ENCODE results near the gene WDR12.
"Not testable (repeated sequence)": the region's sequence is repeated elsewhere in the genome, so short reads cannot be mapped to it uniquely, and the experiment has no call there.

Gene WDR12

DNA sequence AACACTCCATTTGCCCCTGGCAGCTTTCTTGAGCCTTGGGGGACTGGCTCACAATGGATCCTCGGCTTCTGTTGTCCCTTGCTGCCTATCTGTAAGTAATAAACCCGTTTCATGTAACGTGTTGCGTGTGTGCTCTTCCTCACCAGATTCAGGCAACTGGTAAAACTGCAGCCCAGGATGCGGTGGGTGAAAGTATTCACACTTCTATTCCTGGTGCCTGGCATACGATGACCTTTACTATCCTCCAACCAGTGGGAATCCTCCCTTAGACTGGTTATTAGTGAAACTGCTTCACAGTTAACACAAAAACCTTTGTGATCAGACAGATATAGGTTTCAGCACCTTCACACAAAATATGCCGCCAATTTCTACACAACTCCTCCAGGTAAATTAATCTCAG is 26.3 kb downstream of the WDR12 start:
- DNase-seq (ENCODE audit: low read depth in 2 of 2), result no peak

DNA sequence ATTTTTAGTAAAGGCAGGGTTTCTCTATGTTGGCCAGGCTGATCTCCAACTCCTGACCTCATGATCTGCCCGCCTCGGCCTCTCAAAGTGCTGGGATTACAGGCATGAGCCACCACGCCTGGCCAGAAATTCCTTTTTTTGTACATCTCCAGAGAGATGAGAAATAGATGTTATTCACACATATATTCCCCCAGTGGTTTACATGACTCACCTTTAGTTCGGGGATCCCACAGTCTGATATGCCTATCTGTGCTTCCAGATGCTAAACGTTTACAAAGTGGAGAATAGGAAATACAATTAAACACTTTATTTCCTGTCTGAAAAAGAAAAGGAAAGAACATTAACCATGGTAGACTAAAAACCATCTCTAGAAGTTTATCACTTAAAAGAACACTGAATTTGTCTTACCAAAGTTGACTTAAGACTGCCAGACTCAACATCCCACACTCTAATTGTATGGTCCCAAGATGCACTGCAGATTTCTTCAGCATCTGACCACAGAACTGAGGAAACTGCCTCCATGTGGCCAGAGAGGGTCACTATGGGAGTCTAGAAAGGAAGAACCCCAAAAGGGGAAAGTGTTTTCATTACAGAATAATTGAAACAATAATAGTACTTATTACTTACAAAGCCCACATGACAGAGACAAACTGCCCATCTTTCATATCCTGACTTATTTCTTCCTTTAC is 27.3 kb downstream of the WDR12 start:
- DNase-seq (ENCODE audit: low read depth in 2 of 2), result no peak

DNA sequence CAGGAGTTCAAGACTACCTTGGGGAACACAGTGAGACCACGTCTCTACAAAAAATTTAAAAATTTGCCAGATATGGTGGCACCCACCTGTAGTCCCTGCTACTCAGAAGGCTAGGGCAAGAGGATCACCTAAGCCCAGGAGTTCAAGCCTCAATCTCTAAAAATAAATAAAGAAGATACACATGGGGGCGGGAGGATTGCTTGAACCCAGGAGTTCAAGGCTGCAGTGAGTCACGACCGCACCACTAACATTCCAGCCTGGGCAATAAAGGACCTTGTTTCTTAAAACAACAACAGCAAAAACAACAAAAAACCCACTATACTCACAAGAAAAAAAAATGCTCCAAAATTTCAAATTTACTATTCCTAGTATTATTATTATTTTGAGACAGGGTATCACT is 29.9 kb downstream of the WDR12 start:
- no peak for DNase-seq (ENCODE audit: low read depth in 2 of 2)

DNA sequence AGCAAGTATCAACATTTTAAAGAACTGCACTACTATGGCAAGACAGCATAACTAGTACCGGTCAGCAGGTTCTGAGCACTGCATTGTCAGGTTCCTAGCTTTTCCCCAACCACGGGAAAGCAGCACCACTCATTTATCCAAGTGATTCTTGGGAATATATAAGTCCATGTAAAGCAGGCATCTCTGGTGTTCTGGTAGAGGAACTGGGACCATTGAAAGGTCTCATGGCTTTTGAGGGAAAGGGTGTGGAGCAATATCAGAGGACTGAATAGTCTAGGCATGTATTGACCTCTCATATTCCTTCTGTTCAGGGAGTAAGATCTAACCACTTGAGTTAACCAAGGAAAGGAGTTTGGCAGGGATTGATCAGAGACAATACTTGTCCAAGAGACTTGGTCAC is 33.8 kb downstream of the WDR12 start:
- DNase-seq (ENCODE audit: low read depth in 2 of 2), result no peak

DNA sequence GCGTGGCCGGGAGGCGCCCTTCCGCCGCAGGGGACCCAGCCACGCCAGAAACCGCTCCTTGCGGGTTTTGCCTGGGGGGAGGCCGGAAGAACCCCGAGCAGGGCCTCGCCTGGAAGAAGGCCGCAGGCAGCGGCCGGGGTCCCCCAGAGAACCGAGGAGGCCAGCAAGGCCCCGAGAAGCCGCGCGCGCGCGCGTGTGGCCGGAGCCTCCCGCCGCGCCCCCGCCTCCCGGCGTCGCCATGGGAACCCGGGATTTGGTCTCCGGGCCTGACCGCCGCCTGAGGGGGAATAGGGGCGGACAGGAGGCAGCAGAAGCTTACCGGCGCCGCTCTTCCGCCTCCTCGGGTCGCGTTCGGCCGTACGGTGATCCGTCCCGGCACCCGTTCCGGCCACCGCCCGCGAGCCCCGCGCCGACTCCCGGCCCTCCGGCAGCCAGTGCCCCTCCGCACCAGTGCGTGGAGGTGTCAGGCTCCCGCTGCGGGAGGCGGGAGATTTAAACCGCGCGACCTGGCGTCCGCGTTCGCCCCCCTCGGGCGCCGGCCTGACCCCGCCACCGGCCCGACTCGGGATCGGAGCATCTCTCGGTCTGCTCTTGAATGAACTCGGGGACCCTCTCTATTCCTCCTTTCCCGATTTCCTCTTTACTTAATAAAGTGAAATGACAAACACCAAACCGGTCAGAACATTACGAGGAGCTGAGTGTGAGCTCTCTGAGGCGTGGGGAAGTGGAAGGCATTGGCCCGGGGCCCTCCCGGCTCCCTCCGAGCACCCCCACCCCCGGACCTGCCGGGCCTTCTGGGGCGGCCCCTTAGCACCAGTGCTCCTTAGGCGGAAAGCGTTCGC is 40.0 kb downstream of the WDR12 start, which contains the start of gene ICA1L:
Gene ICA1L (minus strand): TSS at position 467 of the 842 bp plus-strand sequence. CDS start 42,757 bp downstream, outside the sequence.
- peak; percentile 40 to 44 for DNase-seq (ENCODE audit: low read depth in 2 of 2)

DNA sequence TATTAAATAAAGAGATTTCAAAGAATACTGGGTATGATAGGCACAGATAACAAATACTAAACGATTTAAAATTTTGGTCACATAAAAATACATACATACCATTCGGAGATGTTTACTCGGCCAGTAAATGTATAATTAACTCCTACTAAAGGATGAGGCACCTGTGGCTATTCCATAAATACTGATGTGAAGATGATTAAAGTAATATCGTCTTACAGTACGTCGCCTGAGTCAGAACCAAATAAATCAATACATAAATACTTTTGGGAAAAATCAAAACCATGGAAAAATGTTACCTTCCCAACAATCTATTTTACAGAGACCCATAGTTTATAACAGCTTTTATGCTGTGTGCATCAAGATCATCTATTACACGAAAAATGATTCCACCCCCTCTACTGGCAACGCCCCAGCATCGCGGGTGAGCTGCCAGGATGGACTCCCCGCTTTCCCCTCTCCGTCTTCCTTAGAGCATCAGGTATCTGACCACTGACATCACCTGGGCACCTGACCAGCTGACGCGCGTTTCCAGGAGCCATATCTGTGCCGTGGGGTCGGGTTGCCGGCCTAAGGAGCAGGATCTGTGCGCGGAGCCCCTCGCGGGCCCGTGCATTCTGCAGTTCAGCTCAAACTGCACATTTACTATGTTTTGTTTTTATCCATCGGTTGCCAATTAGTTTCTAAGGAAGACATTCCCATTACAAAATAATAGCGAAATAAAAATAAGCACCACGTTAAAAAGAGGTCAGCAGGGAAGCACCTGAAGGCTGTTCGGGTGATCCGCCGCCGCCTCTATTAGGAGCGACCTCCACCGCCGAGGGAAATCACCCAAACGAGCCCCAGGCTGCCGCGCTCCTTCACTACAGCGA is 40.8 kb downstream of the WDR12 start:
- peak; percentile 36 to 42 for DNase-seq (ENCODE audit: low read depth in 2 of 2)

DNA sequence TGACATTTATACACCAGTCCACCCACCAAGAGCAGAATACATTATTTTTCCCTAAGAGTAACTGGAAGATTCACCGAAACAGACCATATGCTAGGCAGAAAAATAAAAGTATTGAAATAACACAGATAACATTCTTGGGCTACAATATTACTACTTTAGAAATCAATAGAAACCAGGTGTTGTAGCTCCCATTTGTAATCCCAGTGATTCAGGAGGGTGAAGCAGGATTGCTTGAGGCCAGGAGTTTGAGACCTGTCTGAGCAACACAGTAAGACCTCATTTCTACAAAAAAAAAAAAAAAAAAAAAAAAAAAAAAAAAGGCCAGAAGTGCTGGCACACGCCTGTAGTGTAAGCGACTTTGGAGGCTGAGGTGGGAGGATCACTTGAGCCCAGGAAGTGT is 49.5 kb downstream of the WDR12 start:
- DNase-seq (ENCODE audit: low read depth in 2 of 2), result no peak

DNA sequence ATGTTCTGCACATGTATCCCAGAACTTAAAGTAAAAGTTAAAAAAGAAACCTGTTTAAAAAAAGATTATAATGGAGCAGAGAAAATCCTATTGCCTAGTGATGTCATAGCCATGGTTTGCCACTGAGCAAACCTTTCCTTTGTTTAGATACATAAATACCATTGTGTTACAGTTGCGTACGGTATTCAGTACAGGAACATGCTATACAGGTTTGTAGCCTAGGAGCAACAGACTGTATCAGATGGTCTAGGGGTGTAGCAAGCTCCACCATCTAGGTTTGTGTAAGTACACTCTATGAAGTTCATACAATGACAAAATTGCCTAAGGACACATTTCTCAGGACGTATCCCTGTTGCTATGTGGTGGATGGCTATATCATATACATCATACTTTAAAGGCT is 52.9 kb downstream of the WDR12 start:
- DNase-seq (ENCODE audit: low read depth in 2 of 2), result no peak

DNA sequence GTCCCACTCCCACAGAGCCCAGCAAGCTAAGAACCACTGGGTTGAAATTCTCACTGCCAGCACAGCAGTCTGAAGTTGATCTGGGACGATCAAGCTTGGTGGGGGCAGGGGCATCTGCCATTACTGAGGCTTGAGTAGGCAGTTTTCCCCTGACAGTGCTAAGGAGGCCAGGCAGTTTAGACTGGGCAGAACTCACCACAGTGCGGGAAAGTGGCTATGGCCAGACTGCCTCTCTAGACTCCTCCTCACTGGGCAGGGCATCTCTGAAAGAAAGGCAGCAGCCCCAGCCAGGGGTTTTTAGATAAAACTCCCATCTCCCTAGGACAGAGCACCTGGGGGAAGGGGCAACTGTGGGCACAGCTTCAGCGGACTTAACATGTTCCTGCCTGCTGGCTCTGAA is 62.1 kb downstream of the WDR12 start:
- DNase-seq (ENCODE audit: low read depth in 2 of 2), result not testable (repeated sequence)

DNA sequence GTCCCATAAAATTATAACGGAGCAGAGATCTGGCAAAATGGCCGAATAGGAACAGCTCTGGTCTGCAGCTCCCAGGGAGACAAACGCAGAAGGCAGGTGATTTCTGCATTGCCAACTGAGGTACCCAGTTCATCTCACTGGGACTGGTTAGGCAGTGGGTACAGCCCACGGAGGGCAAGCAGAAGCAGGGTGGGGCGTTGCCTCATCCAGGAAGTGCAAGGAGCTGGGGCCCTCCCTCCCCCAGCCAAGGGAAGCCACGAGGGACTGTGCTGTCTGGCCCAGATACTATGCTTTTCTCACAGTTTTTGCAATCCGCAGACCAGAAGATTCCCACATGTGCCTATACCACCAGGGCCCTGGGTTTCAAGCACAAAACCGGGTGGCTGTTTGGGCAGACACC is 62.7 kb downstream of the WDR12 start:
- no peak for DNase-seq (ENCODE audit: low read depth in 2 of 2)

DNA sequence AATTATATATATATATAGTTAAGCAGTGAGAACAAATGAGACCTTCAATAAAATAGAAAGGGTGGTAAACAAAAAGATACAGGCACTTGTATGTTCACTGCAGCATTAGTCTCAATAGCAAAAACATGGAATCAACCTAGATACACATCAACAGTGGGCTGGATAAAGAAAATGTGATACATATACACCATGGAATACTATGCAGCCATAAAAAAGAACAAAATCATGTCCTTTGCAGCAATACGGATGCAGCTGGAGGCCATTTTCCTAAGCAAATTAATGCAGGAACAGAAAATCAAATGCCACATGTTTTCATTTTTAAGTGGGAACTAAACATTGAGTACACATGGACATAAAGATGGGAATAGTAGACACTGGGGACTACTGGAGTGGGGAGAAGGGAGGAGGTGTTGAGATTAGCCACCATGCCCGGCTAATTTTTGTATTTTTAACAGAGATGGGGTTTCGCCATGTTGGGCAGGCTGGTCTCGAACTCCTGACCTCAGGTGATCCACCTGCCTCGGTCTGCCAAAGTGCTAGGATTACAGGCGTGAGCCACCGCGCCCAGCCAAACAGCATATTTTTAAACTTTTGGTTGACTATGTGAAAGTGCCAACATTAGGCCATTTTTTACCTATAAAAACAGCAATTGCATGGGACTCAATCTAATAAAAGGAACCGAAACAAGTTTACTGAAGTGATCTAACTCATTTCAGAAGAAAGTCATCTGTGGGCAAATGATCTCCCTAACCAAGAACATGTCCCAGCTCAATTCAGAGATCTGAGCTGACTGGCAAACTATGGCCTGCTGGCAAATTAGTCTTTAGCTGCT is 63.6 kb downstream of the WDR12 start:
- DNase-seq (ENCODE audit: low read depth in 2 of 2), result no peak

DNA sequence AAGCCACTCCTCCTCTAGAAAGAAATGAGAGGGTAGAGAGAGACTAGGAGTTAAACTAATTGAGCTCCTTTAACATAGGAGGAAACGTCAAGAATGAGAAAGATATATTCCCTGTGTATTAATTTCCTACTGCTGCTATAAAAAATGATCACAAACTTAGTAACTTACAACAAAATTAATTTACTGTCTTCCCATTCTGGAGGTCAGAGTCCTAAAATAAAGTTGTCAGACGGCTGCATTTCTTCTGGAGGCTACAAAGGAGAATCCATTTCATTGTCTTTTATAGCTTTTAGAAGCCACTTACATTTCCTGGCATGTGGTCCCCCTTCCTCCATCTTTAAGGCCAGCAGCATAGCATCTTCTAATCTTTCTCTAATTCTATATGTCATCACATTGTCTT is 66.8 kb downstream of the WDR12 start:
- DNase-seq (ENCODE audit: low read depth in 2 of 2), result no peak

DNA sequence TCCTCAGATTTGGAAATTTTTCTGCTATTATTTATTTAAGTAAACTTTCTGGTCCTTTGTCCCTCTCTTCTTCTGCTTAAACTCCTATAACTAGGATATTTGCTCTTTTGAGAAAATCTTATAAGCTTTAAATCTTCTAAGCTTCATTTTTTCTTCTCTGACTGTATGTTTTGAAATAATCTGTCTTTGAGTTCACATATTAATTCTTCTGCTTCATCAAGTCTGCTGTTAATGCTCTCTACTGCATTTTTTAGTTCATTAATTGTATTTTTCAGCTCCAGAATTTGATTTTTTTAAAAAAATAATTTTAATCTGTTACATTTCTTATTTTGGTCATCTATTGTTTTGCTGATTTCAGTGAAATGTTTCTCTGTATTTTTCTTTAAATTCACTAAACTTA is 68.8 kb downstream of the WDR12 start:
- no peak for DNase-seq (ENCODE audit: low read depth in 2 of 2)

DNA sequence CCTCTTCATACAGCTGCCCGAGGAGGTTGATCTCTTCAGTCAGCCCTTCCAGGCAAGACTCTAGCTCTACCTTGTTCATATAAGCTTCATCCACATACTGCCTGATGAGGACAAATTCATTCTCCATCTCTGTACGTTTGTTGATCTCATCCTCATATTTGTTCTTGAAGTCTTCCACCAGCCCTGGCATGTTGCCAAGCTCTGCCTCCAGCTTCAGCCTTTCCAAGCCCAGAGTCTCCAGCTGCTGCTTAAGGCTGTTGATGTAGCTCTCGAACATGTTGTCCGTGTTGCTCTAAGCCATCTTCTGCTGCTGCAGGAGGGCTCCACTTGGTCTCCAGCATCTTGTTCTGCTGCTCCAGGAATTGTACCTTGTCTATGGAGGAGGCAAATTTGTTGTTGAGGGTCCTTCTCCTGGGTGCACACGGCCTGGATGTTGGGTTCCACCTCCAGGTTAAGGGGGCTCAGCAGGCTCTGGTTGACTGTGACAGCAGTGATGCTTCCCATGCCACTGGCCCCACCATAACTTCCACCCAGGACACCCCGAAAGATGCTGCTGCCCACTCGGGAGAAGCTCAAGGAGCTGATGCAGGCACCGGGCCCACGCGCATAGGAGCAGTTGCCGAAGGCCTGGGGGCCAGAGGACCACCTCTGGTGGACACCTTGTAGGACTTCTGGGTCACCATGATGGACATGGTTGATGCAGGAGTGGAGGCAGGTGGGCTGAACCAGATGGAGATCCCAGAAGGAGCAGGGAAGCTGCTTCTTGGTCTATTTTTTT is 70.2 kb downstream of the WDR12 start:
- no peak for DNase-seq (ENCODE audit: low read depth in 2 of 2)

DNA sequence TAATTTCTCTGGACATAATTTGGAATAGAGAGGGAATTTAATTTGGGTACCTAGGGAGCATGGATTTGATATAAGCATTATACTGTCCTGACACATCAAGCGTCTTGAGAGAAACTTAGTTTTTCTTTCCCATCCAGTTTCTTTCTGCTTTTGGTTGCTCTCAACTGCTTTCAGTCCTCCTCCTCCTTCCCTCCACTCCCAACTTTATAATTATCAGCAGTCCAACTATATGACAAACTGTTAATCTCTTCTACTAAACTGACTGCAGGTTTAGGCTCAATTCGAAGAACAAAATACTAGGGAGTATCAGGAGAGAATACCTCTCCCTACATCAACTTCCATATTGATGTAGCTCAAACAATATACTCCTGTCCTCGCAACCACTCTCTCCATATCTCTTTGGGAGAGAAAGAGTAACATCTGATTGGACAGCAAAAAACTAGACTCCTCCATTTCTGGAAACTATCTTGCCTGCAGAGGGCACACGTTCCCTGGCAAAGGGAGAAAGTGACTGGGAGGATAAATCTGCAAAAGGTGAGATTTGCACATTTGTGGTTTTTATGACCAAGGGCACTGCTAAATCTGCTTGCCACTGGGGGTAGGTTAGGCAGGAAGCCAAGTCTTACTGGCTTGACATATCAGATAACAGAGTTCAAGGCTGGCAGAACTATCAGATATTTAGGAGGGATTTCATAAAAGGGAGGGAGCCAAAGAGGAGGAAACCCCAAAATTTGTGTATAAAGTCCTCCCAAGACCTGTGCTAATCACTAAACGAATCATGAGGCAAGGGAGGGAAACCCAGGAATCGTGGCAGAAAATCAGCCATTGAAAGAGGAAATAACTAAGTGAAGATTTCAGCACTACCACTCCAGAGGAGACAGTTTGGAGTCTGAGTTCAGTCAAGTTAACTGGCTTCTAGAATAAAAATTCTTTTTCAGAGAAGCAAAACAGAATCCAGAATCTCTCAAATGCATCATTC is 79.9 kb downstream of the WDR12 start:
- peak; percentile 4 to 31 for DNase-seq (ENCODE audit: low read depth in 2 of 2)

DNA sequence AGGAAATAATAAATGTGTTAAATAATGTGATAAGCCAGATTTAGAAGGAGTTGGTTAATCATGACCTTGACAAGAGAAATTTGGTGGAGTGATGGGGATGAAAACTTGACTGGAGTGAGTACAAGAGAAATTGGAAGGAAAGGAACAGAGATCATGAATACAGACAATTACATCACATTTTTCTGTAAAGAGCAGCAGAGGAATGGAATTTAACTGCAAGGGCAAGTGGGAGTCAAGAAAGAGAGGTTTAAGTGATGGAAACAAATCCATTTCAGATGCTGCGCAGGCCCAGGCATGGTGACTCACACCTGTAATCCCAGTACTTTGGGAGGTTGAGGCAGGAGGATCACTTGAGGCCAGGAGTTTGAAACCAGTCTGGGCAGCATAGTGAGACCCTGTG is 86.6 kb downstream of the WDR12 start:
- DNase-seq (ENCODE audit: low read depth in 2 of 2), result no peak
